Measurements from ENCODE around the gene SMYD3. TPM values are rescaled to one million over a fixed set of nuclear protein-coding genes. Genes with fewer than 3 reads are reported as not detected.

SMYD3 gene
- total RNA-seq, 1 donor from 2014 or later: 24.2 TPM

GRCh38 chr1:246189126-246189525 lies 318.0 kb downstream of the SMYD3 start:
- Mint-ChIP-seq H3K4me3 (no peak overlapping the region), H3K27me3 (ENCODE audit: low read depth) (no peaks in the 10 kb centered on the region), H3K36me3 (ENCODE audit: low read depth) (no peaks in the 10 kb centered on the region), H3K9me3 (no peaks in the 10 kb centered on the region), H3K4me1 (peaks cover 13% of the 10 kb centered on the region), H3K27ac (ENCODE audit: unreplicated experiment) (no peak overlapping the region)
- no peak for TF ChIP-seq CTCF (conservative IDR thresholded peaks at IDR 0.05)
- DNase-seq (ENCODE audit: low read depth, low spot score): no peak

- Mint-ChIP-seq H3K27ac (ENCODE audit: unreplicated experiment) (no peak overlapping the region), H3K4me1 (peaks cover 13% of the 10 kb centered on the region), H3K4me3 (no peak overlapping the region), H3K36me3 (ENCODE audit: low read depth) (no peaks in the 10 kb centered on the region), H3K27me3 (ENCODE audit: low read depth) (no peaks in the 10 kb centered on the region), H3K9me3 (no peaks in the 10 kb centered on the region)
- no peak for DNase-seq (ENCODE audit: low read depth, low spot score)
- TF ChIP-seq CTCF (conservative IDR thresholded peaks at IDR 0.05): no peak
Observed at GRCh38 chr1:246187834-246188372, 319.2 kb downstream of the SMYD3 start.

- no peaks in the 10 kb centered on the region for H3K9me3 Mint-ChIP-seq
- no peaks in the 10 kb centered on the region for H3K27me3 Mint-ChIP-seq (ENCODE audit: low read depth)
- H3K27ac Mint-ChIP-seq (ENCODE audit: unreplicated experiment): no peak overlapping the region
- no peak overlapping the region for H3K4me3 Mint-ChIP-seq
- H3K36me3 Mint-ChIP-seq (ENCODE audit: low read depth): no peaks in the 10 kb centered on the region
- no peak for TF ChIP-seq CTCF (conservative IDR thresholded peaks at IDR 0.05)
- DNase-seq (ENCODE audit: low read depth, low spot score): no peak
- H3K4me1 Mint-ChIP-seq: peaks cover 16% of the 10 kb centered on the region
Observed at GRCh38 chr1:246184503-246184902, 322.6 kb downstream of the SMYD3 start.

GRCh38 chr1:246182149-246182851 lies 324.8 kb downstream of the SMYD3 start:
- Mint-ChIP-seq H3K9me3 (no peaks in the 10 kb centered on the region), H3K4me3 (no peak overlapping the region), H3K27me3 (ENCODE audit: low read depth) (no peaks in the 10 kb centered on the region), H3K27ac (ENCODE audit: unreplicated experiment) (no peak overlapping the region), H3K36me3 (ENCODE audit: low read depth) (no peaks in the 10 kb centered on the region), H3K4me1 (peaks cover 11% of the 10 kb centered on the region)
- no peak for TF ChIP-seq CTCF (conservative IDR thresholded peaks at IDR 0.05)
- DNase-seq (ENCODE audit: low read depth, low spot score): no peak

- H3K4me3 Mint-ChIP-seq: no peak overlapping the region
- H3K9me3 Mint-ChIP-seq: no peaks in the 10 kb centered on the region
- no peaks in the 10 kb centered on the region for H3K36me3 Mint-ChIP-seq (ENCODE audit: low read depth)
- no peaks in the 10 kb centered on the region for H3K27me3 Mint-ChIP-seq (ENCODE audit: low read depth)
- TF ChIP-seq CTCF (conservative IDR thresholded peaks at IDR 0.05): no peak
- H3K27ac Mint-ChIP-seq (ENCODE audit: unreplicated experiment): no peak overlapping the region
- peaks cover 7% of the 10 kb centered on the region for H3K4me1 Mint-ChIP-seq
- DNase-seq (ENCODE audit: low read depth, low spot score): no peak
Observed at GRCh38 chr1:246181241-246181640, 325.8 kb downstream of the SMYD3 start.
